H1 (cell line): ENCODE results near the gene POMT2. TPM values are rescaled to one million over a fixed set of nuclear protein-coding genes. Genes with fewer than 3 reads are reported as not detected.

Source experiments
- EGR1 ChIP-seq: IDR thresholded peaks from 2 replicates; pipeline ENCODE4 v1.6.1; 2011; ENCODE audit warnings: low read depth, low read length, borderline replicate concordance
- HDAC2 ChIP-seq, 2 experiments: fragments of 300-600 bp in 1 of 2; sonication (generic) in 1 of 2; IDR thresholded peaks; 2 replicates each; pipeline ENCODE4 v1.6.1; 2011 to 2012; ENCODE audit warnings: low read depth in 2 of 2, low read length in 2 of 2, mild to moderate bottlenecking in 2 of 2, moderate library complexity in 2 of 2, borderline replicate concordance in 1 of 2, inconsistent platforms in 1 of 2
- JUN ChIP-seq: IDR thresholded peaks from 2 replicates; pipeline ENCODE4 v1.6.1; 2011; ENCODE audit warnings: low read depth, mild to moderate bottlenecking, improper control_type of control experiment, low read length
- NRF1 ChIP-seq: IDR thresholded peaks from 2 replicates; pipeline ENCODE4 v1.6.1; 2011; ENCODE audit warnings: mild to moderate bottlenecking, low read depth, low read length, improper control_type of control experiment
- RBBP5 ChIP-seq: IDR thresholded peaks from 2 replicates; pipeline ENCODE4 v1.7.1; 2012; ENCODE audit warnings: low read depth, mild to moderate bottlenecking, inconsistent platforms, low read length, moderate library complexity, borderline replicate concordance
- SIRT6 ChIP-seq: IDR thresholded peaks from one replicate; pipeline ENCODE4 v1.7.1; 2012; ENCODE audit warnings: low read length, inconsistent platforms
- SIX5 ChIP-seq: IDR thresholded peaks from 2 replicates; pipeline ENCODE4 v1.6.1; 2011; ENCODE audit warnings: mild to moderate bottlenecking, low read depth, low read length
- polyA plus RNA-seq, 7 experiments: library from polyadenylated mRNA; depleted of rRNA in 3 of 7; stranded (reverse) in 5 of 7; unstranded in 2 of 7; fragments of >200 nt in 5 of 7; fragments of 200-250 nt in 2 of 7; gene quantifications; 1 replicate in 5 of 7; 2 replicates in 1 of 7; 4 replicates in 1 of 7; pipeline versions ENCODE4 v1.2.1 to v1.2.3, GENCODE V29; 2011 to 2013; ENCODE audit warnings: missing spikeins in 2 of 7, mixed read lengths in 2 of 7
- total RNA-seq: library from RNA; stranded (reverse); fragmentation: NEBNext Ultra II Directional; extraction: Animal tissue kit (Norgen Biotek cat#: 25700); gene quantifications from 2 replicates; pipeline ENCODE4 v1.2.1, GENCODE V29; 2021

Gene POMT2
- total and polyA plus RNA-seq, 2 of the 8 experiments (the other 6 are each of a cell fraction or from before 2014, with no cell fraction given): 20.8 to 44.9 TPM

- TF ChIP-seq HDAC2 (IDR thresholded peaks at IDR 0.05; ENCODE audit: borderline replicate concordance in 1 of 2, low read depth in 2 of 2, low read length in 2 of 2) (no peak), RBBP5 (no peak), SIRT6 (no peak), JUN (no peak), SIX5 (no peak), NRF1 (no peak), EGR1 (no peak)
These were observed 68.8 kb downstream of the POMT2 start (continued) for GRCh38 chr14:77251870-77252269.
